GM19023 (cell line): ENCODE data around the gene TPPP.
"Not testable (repeated sequence)": the region's sequence is repeated elsewhere in the genome, so short reads cannot be mapped to it uniquely, and the experiment has no call there.

ENCODE experiments used
- ATAC-seq: cut with Tn5 transposase; IDR thresholded peaks from one replicate; pipeline ENCODE4 v1.9.1; 2021; ENCODE audit warnings: mild to moderate bottlenecking, moderate library complexity; ENCODE audit not compliant: unreplicated experiment

The TPPP gene

GRCh38 chr5:695475-695874 lies 2.3 kb upstream of the TPPP start:
- not testable (repeated sequence) for ATAC-seq

GRCh38 chr5:694042-694431 lies 885 bp upstream of the TPPP start:
- ATAC-seq = not testable (repeated sequence)

- peak; percentile 14 for ATAC-seq
Observed at GRCh38 chr5:692529-693041, 567 bp downstream of the TPPP start.

- no peak for ATAC-seq
Observed at GRCh38 chr5:691817-692528, 1.2 kb downstream of the TPPP start.

- not testable (repeated sequence) for ATAC-seq
Observed at GRCh38 chr5:691049-691448, 2.1 kb downstream of the TPPP start.

GRCh38 chr5:690293-690692 lies 2.9 kb downstream of the TPPP start:
- not testable (repeated sequence) for ATAC-seq

- not testable (repeated sequence) for ATAC-seq
Observed at GRCh38 chr5:688348-689010, 4.7 kb downstream of the TPPP start.

- not testable (repeated sequence) for ATAC-seq
Observed at GRCh38 chr5:686936-687335, 6.2 kb downstream of the TPPP start.

- ATAC-seq = not testable (repeated sequence)
Observed at GRCh38 chr5:686172-686523, 7.0 kb downstream of the TPPP start.

GRCh38 chr5:685262-686171 lies 7.6 kb downstream of the TPPP start:
- ATAC-seq = no peak

GRCh38 chr5:684751-685216 lies 8.4 kb downstream of the TPPP start:
- no peak for ATAC-seq

- no peak for ATAC-seq
Observed at GRCh38 chr5:683551-684481, 9.3 kb downstream of the TPPP start.

GRCh38 chr5:682651-683358 lies 10.3 kb downstream of the TPPP start:
- not testable (repeated sequence) for ATAC-seq

- not testable (repeated sequence) for ATAC-seq
Observed at GRCh38 chr5:682216-682615, 10.9 kb downstream of the TPPP start.

GRCh38 chr5:681317-682191 lies 11.6 kb downstream of the TPPP start:
- ATAC-seq = not testable (repeated sequence)

- not testable (repeated sequence) for ATAC-seq
Observed at GRCh38 chr5:680836-681235, 12.3 kb downstream of the TPPP start.

- not testable (repeated sequence) for ATAC-seq
Observed at GRCh38 chr5:680118-680795, 12.9 kb downstream of the TPPP start.
